K562 (cell line): ENCODE measurements around the gene LPIN3.

Experiments used
- ARID2 ChIP-seq: fragments of 450-650 bp; IDR thresholded peaks from 2 replicates; pipeline ENCODE4 v1.6.1; 2017; ENCODE audit warnings: antibody characterized with exemption, mild to moderate bottlenecking
- CCAR2 ChIP-seq: fragments of 200-400 bp; formaldehyde crosslinking; IDR thresholded peaks from 2 replicates; pipeline ENCODE4 v1.6.1; 2017; ENCODE audit warnings: mild to moderate bottlenecking, low read depth, low read length
- EZH2 ChIP-seq: IDR thresholded peaks from 2 replicates; pipeline ENCODE4 v1.6.1; 2012; ENCODE audit warnings: low read depth, mild to moderate bottlenecking, inconsistent platforms, low read length, borderline replicate concordance
- FOXK2 ChIP-seq, 2 experiments: fragments of 450-650 bp; IDR thresholded peaks in 1 of 2; conservative IDR thresholded peaks in 1 of 2; 2 replicates each; pipeline ENCODE4 v1.6.1; 2016; ENCODE audit warnings: low read depth in 2 of 2, mild to moderate bottlenecking in 1 of 2
- MAFK ChIP-seq: IDR thresholded peaks from 2 replicates; pipeline ENCODE4 v1.6.1; 2011; ENCODE audit warnings: low read length, improper control_type of control experiment
- NFE2L1 ChIP-seq: fragments of 450-650 bp; IDR thresholded peaks from 2 replicates; pipeline ENCODE4 v1.6.1; 2016; ENCODE audit warnings: missing genetic modification characterization, low read depth, mild to moderate bottlenecking, missing compliant biosample characterization, moderate library complexity, borderline replicate concordance
- POLR2AphosphoS5 ChIP-seq: IDR thresholded peaks from 2 replicates; pipeline ENCODE4 v1.6.1; 2011; ENCODE audit warnings: mild to moderate bottlenecking, low read depth, low read length, moderate library complexity; ENCODE audit not compliant: control insufficient read depth, insufficient read depth
- RAD21 ChIP-seq, 2 experiments: fragments of 250-450 bp in 1 of 2; fragments of 450-650 bp in 1 of 2; sonication (Bioruptor Pico) in 1 of 2; formaldehyde crosslinking in 1 of 2; IDR thresholded peaks in 1 of 2; conservative IDR thresholded peaks in 1 of 2; 2 replicates each; pipeline versions ENCODE4 v1.4.0 to v1.8.0; 2020 to 2022; ENCODE audit warnings: mild to moderate bottlenecking in 2 of 2, moderate library complexity in 1 of 2
- SRSF3 ChIP-seq: fragments of 200-400 bp; formaldehyde crosslinking; IDR thresholded peaks from 2 replicates; pipeline ENCODE4 v1.6.1; 2016; ENCODE audit warnings: mild to moderate bottlenecking, low read length, moderate library complexity; ENCODE audit not compliant: insufficient read depth
- TCFL5 ChIP-seq: fragments of 250-450 bp; sonication (Bioruptor Pico); conservative IDR thresholded peaks from 2 replicates; pipeline ENCODE4 v1.6.1; 2021; ENCODE audit warnings: mild to moderate bottlenecking, moderate library complexity, matching md5 sums
- WHSC1 ChIP-seq: IDR thresholded peaks from one replicate; pipeline ENCODE4 v1.6.1; 2012; ENCODE audit warnings: low read length, control low read depth, inconsistent platforms
- YY1 ChIP-seq, 3 experiments: IDR thresholded peaks; 2 replicates each; pipeline ENCODE4 v1.6.1; 2011; ENCODE audit warnings: low read length in 2 of 3, mild to moderate bottlenecking in 2 of 3, moderate library complexity in 2 of 3, borderline replicate concordance in 1 of 3, control low read depth in 1 of 3, low read depth in 1 of 3; ENCODE audit not compliant: insufficient read depth in 3 of 3, insufficient replicate concordance in 2 of 3, control insufficient read depth in 1 of 3, insufficient read length in 1 of 3; ENCODE audit errors: extremely low read depth in 1 of 3
- ZNF274 ChIP-seq: IDR thresholded peaks from 2 replicates; pipeline ENCODE4 v1.6.1; 2011; ENCODE audit warnings: low read depth, mild to moderate bottlenecking, low read length, moderate library complexity, borderline replicate concordance
- TF ChIP-seq, protein P1 (sequence below), 3 experiments: IDR thresholded peaks in 2 of 3; conservative IDR thresholded peaks in 1 of 3; 2 replicates each; pipeline ENCODE4 v1.5.1; 2011 to 2012; ENCODE audit warnings: low read length in 3 of 3, mild to moderate bottlenecking in 3 of 3, control low read depth in 2 of 3, improper control_type of control experiment in 1 of 3, inconsistent platforms in 1 of 3, low read depth in 1 of 3, mixed read lengths in 1 of 3, moderate library complexity in 1 of 3; ENCODE audit not compliant: insufficient read depth in 2 of 3

- TF ChIP-seq, protein P1, sequence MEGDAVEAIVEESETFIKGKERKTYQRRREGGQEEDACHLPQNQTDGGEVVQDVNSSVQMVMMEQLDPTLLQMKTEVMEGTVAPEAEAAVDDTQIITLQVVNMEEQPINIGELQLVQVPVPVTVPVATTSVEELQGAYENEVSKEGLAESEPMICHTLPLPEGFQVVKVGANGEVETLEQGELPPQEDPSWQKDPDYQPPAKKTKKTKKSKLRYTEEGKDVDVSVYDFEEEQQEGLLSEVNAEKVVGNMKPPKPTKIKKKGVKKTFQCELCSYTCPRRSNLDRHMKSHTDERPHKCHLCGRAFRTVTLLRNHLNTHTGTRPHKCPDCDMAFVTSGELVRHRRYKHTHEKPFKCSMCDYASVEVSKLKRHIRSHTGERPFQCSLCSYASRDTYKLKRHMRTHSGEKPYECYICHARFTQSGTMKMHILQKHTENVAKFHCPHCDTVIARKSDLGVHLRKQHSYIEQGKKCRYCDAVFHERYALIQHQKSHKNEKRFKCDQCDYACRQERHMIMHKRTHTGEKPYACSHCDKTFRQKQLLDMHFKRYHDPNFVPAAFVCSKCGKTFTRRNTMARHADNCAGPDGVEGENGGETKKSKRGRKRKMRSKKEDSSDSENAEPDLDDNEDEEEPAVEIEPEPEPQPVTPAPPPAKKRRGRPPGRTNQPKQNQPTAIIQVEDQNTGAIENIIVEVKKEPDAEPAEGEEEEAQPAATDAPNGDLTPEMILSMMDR (IDR thresholded peaks at IDR 0.05 in 2 of 3, conservative IDR thresholded peaks at IDR 0.05 in 1 of 3; ENCODE audit: insufficient read depth in 2 of 3, low read depth in 1 of 3, low read length in 3 of 3), result no peak
- no peak for TF ChIP-seq TCFL5 (CRISPR knock-in tag)
- no peak for TF ChIP-seq EZH2
- no peak for TF ChIP-seq WHSC1
- no peak for TF ChIP-seq CCAR2
- TF ChIP-seq MAFK, result no peak
- no peak for TF ChIP-seq SRSF3
- TF ChIP-seq RAD21 (CRISPR knock-in tag; conservative IDR thresholded peaks at IDR 0.05 in 1 of 2, IDR thresholded peaks at IDR 0.05 in 1 of 2), result no peak
- TF ChIP-seq YY1 (IDR thresholded peaks at IDR 0.05; ENCODE audit: borderline replicate concordance in 1 of 3, control insufficient read depth in 1 of 3, extremely low read depth in 1 of 3, insufficient read depth in 3 of 3, insufficient read length in 1 of 3, insufficient replicate concordance in 2 of 3, low read depth in 1 of 3, low read length in 2 of 3), result no peak
- TF ChIP-seq POLR2AphosphoS5, result no peak
- TF ChIP-seq FOXK2 (conservative IDR thresholded peaks at IDR 0.05 in 1 of 2, IDR thresholded peaks at IDR 0.05 in 1 of 2; ENCODE audit: low read depth in 2 of 2), result no peak
- no peak for TF ChIP-seq ARID2
- TF ChIP-seq ZNF274, result no peak
- no peak for TF ChIP-seq NFE2L1 (tag)
Observed at GRCh38 chr20:41309817-41310216, 30.8 kb upstream of the LPIN3 start.
